H1 (cell line): ENCODE measurements around the gene VRK2. TPM values are rescaled to one million over a fixed set of nuclear protein-coding genes. Genes with fewer than 3 reads are reported as not detected.

ENCODE experiments used
- CTCF ChIA-PET: fragments of 300-600 bp; sonication (Branson Sonifier 250); formaldehyde crosslinking; loops from one replicate; lab custom pipeline; 2021; ENCODE audit not compliant: partially characterized antibody; lab: Charles Lee
- POLR2A ChIA-PET: fragments of 300-600 bp; sonication (Branson Sonifier 250); formaldehyde crosslinking; loops from one replicate; lab custom pipeline; 2021; ENCODE audit warnings: inconsistent platforms; ENCODE audit not compliant: partially characterized antibody; lab: Charles Lee
- DNase-seq, 2 experiments: peaks; one replicate each; pipeline versions ENCODE4 v3.0.0 to v3.0.0-alpha.2; 2010 to 2022; ENCODE audit warnings: low spot score in 2 of 2, low read depth in 1 of 2, mixed read lengths in 1 of 2
- FAIRE-seq: peaks from 2 replicates; lab custom pipeline; 2011; peaks lifted over from hg19 to GRCh38; lab: Jason Lieb, UNC
- H2AFZ ChIP-seq: 2 replicates; pipeline ENCODE4 v1.8.1; 2012; ENCODE audit warnings: low read length, inconsistent platforms
- H2AK5ac ChIP-seq: 2 replicates; pipeline ENCODE4 v1.6.1; 2013; ENCODE audit warnings: low read depth, low read length
- H2BK120ac ChIP-seq: replicated peaks from 2 replicates; pipeline ENCODE3; 2013; ENCODE audit warnings: low read depth, low read length, inconsistent platforms
- H2BK12ac ChIP-seq: 2 replicates; pipeline ENCODE4 v1.6.1; 2013; ENCODE audit warnings: low read depth, low read length
- H2BK15ac ChIP-seq: 2 replicates; pipeline ENCODE4 v1.6.1; 2013; ENCODE audit warnings: low read length
- H2BK20ac ChIP-seq: 2 replicates; pipeline ENCODE4 v1.6.1; 2013; ENCODE audit warnings: low read length
- H2BK5ac ChIP-seq: 2 replicates; pipeline ENCODE4 v1.6.1; 2013; ENCODE audit warnings: low read depth, low read length
- H3K14ac ChIP-seq: 2 replicates; pipeline ENCODE4 v1.6.1; 2013; ENCODE audit warnings: inconsistent platforms; ENCODE audit not compliant: insufficient read length
- H3K18ac ChIP-seq: 2 replicates; pipeline ENCODE4 v1.6.1; 2013; ENCODE audit warnings: low read length; ENCODE audit errors: extremely low read depth
- H3K23ac ChIP-seq: 2 replicates; pipeline ENCODE4 v1.6.1; 2013; ENCODE audit warnings: inconsistent platforms; ENCODE audit not compliant: insufficient read length
- H3K23me2 ChIP-seq: 2 replicates; pipeline ENCODE4 v1.6.1; 2013; ENCODE audit warnings: low read depth, low read length
- H3K27ac ChIP-seq: 2 replicates; pipeline ENCODE4 v1.6.1; 2011; ENCODE audit warnings: low read depth, low read length, inconsistent platforms
- H3K27me3 ChIP-seq, 4 experiments: replicated peaks in 1 of 4; 1 replicate in 1 of 4; 2 replicates in 3 of 4; pipeline versions ENCODE4 v1.6.1 to v1.8.1; 2011 to 2013; ENCODE audit warnings: low read length in 3 of 4, mild to moderate bottlenecking in 3 of 4, inconsistent platforms in 2 of 4, mixed read lengths in 2 of 4, moderate library complexity in 1 of 4; ENCODE audit not compliant: control insufficient read depth in 3 of 4, insufficient read depth in 3 of 4; ENCODE audit errors: extremely low read depth in 1 of 4
- H3K36me3 ChIP-seq, 4 experiments: 2 replicates each; pipeline versions ENCODE4 v1.6.1 to v1.8.1; 2011 to 2013; ENCODE audit warnings: mild to moderate bottlenecking in 4 of 4, low read length in 3 of 4, moderate library complexity in 2 of 4, control low read depth in 1 of 4, inconsistent platforms in 1 of 4; ENCODE audit not compliant: insufficient read depth in 4 of 4, control insufficient read depth in 2 of 4
- H3K4ac ChIP-seq: replicated peaks from 2 replicates; pipeline ENCODE3; 2013; ENCODE audit warnings: low read length, low read depth, mixed read lengths, inconsistent platforms; ENCODE audit not compliant: insufficient read length
- H3K4me1 ChIP-seq, 4 experiments: replicated peaks in 1 of 4; 1 replicate in 1 of 4; 2 replicates in 3 of 4; pipeline versions ENCODE4 v1.6.1 to v1.8.1; 2011 to 2013; ENCODE audit warnings: low read length in 3 of 4, inconsistent platforms in 2 of 4, mixed read lengths in 1 of 4; ENCODE audit not compliant: insufficient read depth in 4 of 4, control insufficient read depth in 3 of 4
- H3K4me2 ChIP-seq, 2 experiments: 2 replicates each; pipeline versions ENCODE4 v1.6.1 to v1.8.1; 2011 to 2013; ENCODE audit warnings: low read depth in 2 of 2, low read length in 2 of 2, control low read depth in 1 of 2, inconsistent platforms in 1 of 2, mild to moderate bottlenecking in 1 of 2; ENCODE audit not compliant: insufficient read depth in 1 of 2
- H3K4me3 ChIP-seq, 4 experiments: fragments of 200-600, 300-600 bp in 1 of 4; sonication (generic), shearing (Covaris generic), sonication (Bioruptor Twin) in 1 of 4; 2 replicates each; pipeline versions ENCODE4 v1.5.1 to v1.8.1; 2011 to 2016; ENCODE audit warnings: low read length in 4 of 4, low read depth in 3 of 4, control low read depth in 2 of 4, inconsistent platforms in 2 of 4, mild to moderate bottlenecking in 2 of 4, mixed read lengths in 1 of 4, moderate library complexity in 1 of 4; ENCODE audit not compliant: insufficient read depth in 2 of 4; ENCODE audit errors: extremely low read depth in 1 of 4
- H3K56ac ChIP-seq: replicated peaks from 2 replicates; pipeline ENCODE3; 2013; ENCODE audit warnings: low read depth, mild to moderate bottlenecking, mixed read lengths, low read length, inconsistent platforms; ENCODE audit not compliant: insufficient read length
- H3K79me1 ChIP-seq: 2 replicates; pipeline ENCODE4 v1.6.1; 2013; ENCODE audit warnings: low read depth, low read length, control low read depth
- H3K79me2 ChIP-seq, 2 experiments: 2 replicates each; pipeline versions ENCODE4 v1.6.1 to v1.8.1; 2012 to 2013; ENCODE audit warnings: low read length in 2 of 2, mild to moderate bottlenecking in 2 of 2, inconsistent platforms in 1 of 2; ENCODE audit not compliant: insufficient read depth in 2 of 2, control insufficient read depth in 1 of 2
- H3K9ac ChIP-seq, 4 experiments: replicated peaks in 1 of 4; 1 replicate in 1 of 4; 2 replicates in 3 of 4; pipeline versions ENCODE4 v1.6.1 to v1.8.1; 2011 to 2013; ENCODE audit warnings: low read depth in 3 of 4, low read length in 3 of 4, control low read depth in 2 of 4, mild to moderate bottlenecking in 2 of 4, moderate library complexity in 2 of 4, inconsistent platforms in 1 of 4; ENCODE audit errors: extremely low read depth in 1 of 4
- H3K9me3 ChIP-seq, 2 experiments: 2 replicates each; pipeline versions ENCODE4 v1.6.1 to v1.8.1; 2012 to 2013; ENCODE audit warnings: mild to moderate bottlenecking in 2 of 2, moderate library complexity in 2 of 2, control low read depth in 1 of 2, inconsistent platforms in 1 of 2, low read depth in 1 of 2, low read length in 1 of 2, mixed read lengths in 1 of 2; ENCODE audit not compliant: insufficient read depth in 2 of 2
- H4K20me1 ChIP-seq, 2 experiments: replicated peaks in 1 of 2; 2 replicates each; pipeline versions ENCODE3 to v1.8.1; 2011 to 2013; ENCODE audit warnings: inconsistent platforms in 2 of 2, low read length in 2 of 2, mild to moderate bottlenecking in 1 of 2; ENCODE audit not compliant: insufficient read depth in 2 of 2, control insufficient read depth in 1 of 2
- H4K5ac ChIP-seq: 2 replicates; pipeline ENCODE4 v1.6.1; 2013; ENCODE audit warnings: low read length, low read depth, mixed read lengths, inconsistent platforms; ENCODE audit not compliant: insufficient read length
- H4K8ac ChIP-seq: 2 replicates; pipeline ENCODE4 v1.8.0; 2013; ENCODE audit warnings: mild to moderate bottlenecking, moderate library complexity, low read length, inconsistent platforms; ENCODE audit not compliant: insufficient read depth; ENCODE audit errors: extremely low read depth
- H4K91ac ChIP-seq: replicated peaks from 2 replicates; pipeline ENCODE3; 2013; ENCODE audit warnings: low read length, mixed read lengths, inconsistent platforms; ENCODE audit not compliant: insufficient read length
- HDAC2 ChIP-seq, 2 experiments: fragments of 300-600 bp in 1 of 2; sonication (generic) in 1 of 2; IDR thresholded peaks; 2 replicates each; pipeline ENCODE4 v1.6.1; 2011 to 2012; ENCODE audit warnings: low read depth in 2 of 2, low read length in 2 of 2, mild to moderate bottlenecking in 2 of 2, moderate library complexity in 2 of 2, borderline replicate concordance in 1 of 2, inconsistent platforms in 1 of 2
- PHF8 ChIP-seq: fragments of 200-600 bp; sonication (generic); conservative IDR thresholded peaks from 2 replicates; pipeline ENCODE4 v1.7.1; 2012; ENCODE audit warnings: low read depth, mild to moderate bottlenecking, inconsistent platforms, low read length, moderate library complexity
- RBBP5 ChIP-seq: IDR thresholded peaks from 2 replicates; pipeline ENCODE4 v1.7.1; 2012; ENCODE audit warnings: low read depth, mild to moderate bottlenecking, inconsistent platforms, low read length, moderate library complexity, borderline replicate concordance
- WGBS, 2 experiments: shearing (Covaris generic) in 1 of 2; methylation state at CpG; one replicate each; pipeline versions ENCODE4 v1.1.6 to v1.1.7; 2013 to 2015; ENCODE audit warnings: low lambda C conversion rate in 2 of 2, mixed read lengths in 2 of 2, inconsistent platforms in 1 of 2, low coverage in 1 of 2, missing lambda C conversion rate in 1 of 2; ENCODE audit not compliant: insufficient replicate concordance in 2 of 2, insufficient coverage in 1 of 2, insufficient read length in 1 of 2; ENCODE audit errors: extremely low coverage in 1 of 2, missing lambda C conversion rate in 1 of 2; 5-methylcytosine and 5-hydroxymethylcytosine counted together
- polyA plus RNA-seq, 7 experiments: library from polyadenylated mRNA; depleted of rRNA in 3 of 7; stranded (reverse) in 5 of 7; unstranded in 2 of 7; fragments of >200 nt in 5 of 7; fragments of 200-250 nt in 2 of 7; gene quantifications; 1 replicate in 5 of 7; 2 replicates in 1 of 7; 4 replicates in 1 of 7; pipeline versions ENCODE4 v1.2.1 to v1.2.3, GENCODE V29; 2011 to 2013; ENCODE audit warnings: missing spikeins in 2 of 7, mixed read lengths in 2 of 7
- total RNA-seq: library from RNA; stranded (reverse); fragmentation: NEBNext Ultra II Directional; extraction: Animal tissue kit (Norgen Biotek cat#: 25700); gene quantifications from 2 replicates; pipeline ENCODE4 v1.2.1, GENCODE V29; 2021
- TF ChIP-seq, protein P1 (sequence below): IDR thresholded peaks from 2 replicates; pipeline ENCODE4 v1.6.1; 2011; ENCODE audit warnings: low read depth, mild to moderate bottlenecking, low read length; ENCODE audit not compliant: insufficient read depth

Gene VRK2
- total and polyA plus RNA-seq, 2 of the 8 experiments (the other 6 are each of a cell fraction or from before 2014, with no cell fraction given): 7.6 to 27.8 TPM

DNA sequence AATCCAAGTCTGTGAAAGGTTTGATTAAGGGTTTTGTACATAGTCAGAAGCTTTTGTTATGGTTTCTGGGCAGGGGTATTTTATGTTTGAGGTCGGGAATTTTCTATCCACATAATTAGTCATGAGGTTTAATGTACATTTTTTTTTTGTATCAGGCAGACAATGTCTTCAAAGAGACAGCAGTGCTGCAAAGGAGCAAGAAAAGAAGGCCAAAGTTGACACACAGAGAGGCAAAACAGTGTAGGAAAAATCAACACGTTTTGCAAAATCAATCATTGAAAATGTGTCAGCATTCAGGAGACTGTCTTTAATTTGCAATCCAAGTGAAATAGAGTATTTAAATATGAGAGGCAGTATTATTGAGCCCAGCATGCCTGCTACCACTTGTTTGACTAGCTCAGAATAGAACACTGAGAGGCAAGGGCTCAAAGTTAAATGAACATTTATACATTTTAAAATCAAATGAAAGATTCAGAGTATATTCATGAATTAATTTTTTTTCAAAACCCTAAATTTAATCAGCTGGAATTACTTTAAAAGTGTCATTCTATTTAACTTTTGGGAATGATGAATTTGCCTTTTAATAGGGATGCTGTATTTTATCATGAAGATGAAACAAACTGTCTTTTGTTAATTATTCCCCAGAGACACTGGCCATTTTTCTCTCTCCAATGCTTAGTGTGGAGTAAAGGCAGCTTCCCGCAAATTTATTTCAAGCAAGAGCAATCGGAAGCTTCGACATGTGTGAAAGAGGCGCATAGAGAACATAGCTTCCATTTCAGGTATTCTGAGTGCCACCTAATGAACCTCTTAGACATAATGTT is 11.3 kb downstream of the VRK2 start:
- H4K20me1 ChIP-seq: no peaks in the 10 kb centered on the region
- no peaks in the 10 kb centered on the region for H3K23me2 ChIP-seq
- no peaks in the 10 kb centered on the region; the same call in 1 of the 2 replicates for H3K79me1 ChIP-seq
- POLR2A ChIA-PET: no interaction called here
- TF ChIP-seq RBBP5: no peak
- TF ChIP-seq, protein P1, sequence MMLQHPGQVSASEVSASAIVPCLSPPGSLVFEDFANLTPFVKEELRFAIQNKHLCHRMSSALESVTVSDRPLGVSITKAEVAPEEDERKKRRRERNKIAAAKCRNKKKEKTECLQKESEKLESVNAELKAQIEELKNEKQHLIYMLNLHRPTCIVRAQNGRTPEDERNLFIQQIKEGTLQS: no peak
- TF ChIP-seq HDAC2 (IDR thresholded peaks at IDR 0.05; ENCODE audit: borderline replicate concordance in 1 of 2, low read depth in 2 of 2, low read length in 2 of 2): no peak
- no peak for TF ChIP-seq PHF8
- H2BK20ac ChIP-seq: no peak overlapping the region
- WGBS, 2 experiments: 62% methylated on average over 6 of the region's 6 CpGs; no CpG with 5 or more reads in 1 of the 2 experiments
- no peak overlapping the region for H2AFZ ChIP-seq
- CTCF ChIA-PET: interaction anchor here (1.5 kb wide), 1 partner anchor 17 kb away, joined by 4 read pairs; no protein-coding TSS in a partner anchor
- 0 out of 8 replicates have a peak, but pooled peaks cover 0 to 3% (median 0%) of the 10 kb centered on the region in 4 experiments for H3K36me3 ChIP-seq
- H3K27ac ChIP-seq: no peak overlapping the region
- H3K18ac ChIP-seq: no peak overlapping the region
- no peaks in the 10 kb centered on the region for H3K9me3 ChIP-seq
- H2BK120ac ChIP-seq: no peak overlapping the region
- H4K5ac ChIP-seq: no peak overlapping the region
- no peak for DNase-seq
- no peak for FAIRE-seq
- no peak overlapping the region for H3K56ac ChIP-seq
- no peak overlapping the region for H4K8ac ChIP-seq
- H3K23ac ChIP-seq: no peak overlapping the region
- no peak overlapping the region for H3K14ac ChIP-seq
- H3K4me2 ChIP-seq: peak overlapping the region; percentile 13 to 27; a peak in 1 of 4 replicates
- H3K27me3 ChIP-seq: no peaks in the 10 kb centered on the region
- no peak overlapping the region for H3K4ac ChIP-seq
- no peak overlapping the region for H3K9ac ChIP-seq
- H3K79me2 ChIP-seq: no peaks in the 10 kb centered on the region
- no peak overlapping the region for H2AK5ac ChIP-seq
- no peak overlapping the region for H2BK5ac ChIP-seq
- no peak overlapping the region for H2BK12ac ChIP-seq
- peak overlapping the region in 1 of 4 experiments; percentile 10; a peak in 1 of 8 replicates for H3K4me3 ChIP-seq
- H4K91ac ChIP-seq: no peak overlapping the region
- no peak overlapping the region for H2BK15ac ChIP-seq
- H3K4me1 ChIP-seq: peaks cover 0 to 12% (median 7%) of the 10 kb centered on the region in 4 experiments; a peak in 3 of 7 replicates
